Neuronal stem cell (in vitro differentiated cells): ENCODE measurements around the gene BPIFA3.
"Not testable (repeated sequence)": the region's sequence is repeated elsewhere in the genome, so short reads cannot be mapped to it uniquely, and the experiment has no call there.

Experiments used
- DNase-seq: peaks from one replicate; pipeline ENCODE4 v3.0.0-alpha.2; 2013; ENCODE audit warnings: low spot score
- H2AFZ ChIP-seq: one replicate; pipeline ENCODE4 v1.6.1; 2013; ENCODE audit warnings: mild to moderate bottlenecking, low read length, inconsistent platforms
- H2AK5ac ChIP-seq: 2 replicates; pipeline ENCODE4 v1.6.1; 2013; ENCODE audit warnings: low read depth, mild to moderate bottlenecking, inconsistent platforms, low read length, moderate library complexity, mixed read lengths
- H2BK120ac ChIP-seq: 2 replicates; pipeline ENCODE4 v1.6.1; 2013; ENCODE audit warnings: low read depth, mild to moderate bottlenecking, inconsistent platforms, low read length, moderate library complexity, mixed read lengths
- H2BK12ac ChIP-seq: one replicate; pipeline ENCODE4 v1.6.1; 2013; ENCODE audit warnings: low read length, inconsistent platforms
- H2BK15ac ChIP-seq: 2 replicates; pipeline ENCODE4 v1.6.1; 2013; ENCODE audit warnings: mild to moderate bottlenecking, low read length, inconsistent platforms, mixed read lengths
- H2BK5ac ChIP-seq: one replicate; pipeline ENCODE4 v1.6.1; 2013; ENCODE audit warnings: inconsistent platforms, mild to moderate bottlenecking, low read length, moderate library complexity
- H3K14ac ChIP-seq: one replicate; pipeline ENCODE4 v1.6.1; 2013; ENCODE audit warnings: low read length, inconsistent platforms
- H3K18ac ChIP-seq: 2 replicates; pipeline ENCODE4 v1.6.1; 2013; ENCODE audit warnings: low read length, inconsistent platforms
- H3K23ac ChIP-seq: 2 replicates; pipeline ENCODE4 v1.6.1; 2013; ENCODE audit warnings: low read depth, mild to moderate bottlenecking, mixed read lengths, low read length, inconsistent platforms; ENCODE audit not compliant: poor library complexity
- H3K27ac ChIP-seq: replicated peaks from 3 replicates; pipeline ENCODE4 v1.5.1; 2013; ENCODE audit warnings: low read length, inconsistent platforms
- H3K27me3 ChIP-seq, 3 experiments: 2 replicates each; pipeline ENCODE4 v1.6.1; 2013; ENCODE audit warnings: low read length in 3 of 3, mild to moderate bottlenecking in 2 of 3, inconsistent platforms in 1 of 3, low read depth in 1 of 3, mixed read lengths in 1 of 3, moderate library complexity in 1 of 3; ENCODE audit not compliant: control insufficient read depth in 3 of 3, insufficient read depth in 3 of 3
- H3K36me3 ChIP-seq, 2 donors: replicated peaks in 1 of 2; 2 replicates each; pipeline ENCODE4 v1.6.1; 2013; ENCODE audit warnings: low read length in 2 of 2; ENCODE audit not compliant: control insufficient read depth in 2 of 2, insufficient read depth in 2 of 2
- H3K4ac ChIP-seq: 2 replicates; pipeline ENCODE4 v1.6.1; 2013; ENCODE audit warnings: inconsistent platforms, mild to moderate bottlenecking, low read length, moderate library complexity
- H3K4me1 ChIP-seq, 2 donors: 1 replicate in 1 of 2; 2 replicates in 1 of 2; pipeline ENCODE4 v1.6.1; 2013; ENCODE audit warnings: low read length in 2 of 2, low read depth in 1 of 2; ENCODE audit not compliant: control insufficient read depth in 2 of 2, insufficient read depth in 1 of 2
- H3K4me2 ChIP-seq: one replicate; pipeline ENCODE4 v1.6.1; 2013; ENCODE audit warnings: mild to moderate bottlenecking, low read length, inconsistent platforms; ENCODE audit not compliant: insufficient read depth, poor library complexity, severe bottlenecking
- H3K4me3 ChIP-seq, 2 donors: 2 replicates each; pipeline ENCODE4 v1.5.1; 2013; ENCODE audit warnings: low read length in 2 of 2, mild to moderate bottlenecking in 2 of 2, inconsistent platforms in 1 of 2, moderate library complexity in 1 of 2
- H3K79me1 ChIP-seq: one replicate; pipeline ENCODE4 v1.6.1; 2013; ENCODE audit warnings: low read depth, mild to moderate bottlenecking, inconsistent platforms, low read length, moderate library complexity
- H3K9ac ChIP-seq: one replicate; pipeline ENCODE4 v1.6.1; 2013; ENCODE audit warnings: mild to moderate bottlenecking, low read depth, low read length, inconsistent platforms; ENCODE audit not compliant: poor library complexity
- H3K9me3 ChIP-seq, 2 donors: replicated peaks in 1 of 2; 2 replicates each; pipeline versions ENCODE3 to v1.6.1; 2013; ENCODE audit warnings: low read length in 2 of 2, mild to moderate bottlenecking in 2 of 2, inconsistent platforms in 1 of 2, low read depth in 1 of 2, mixed read lengths in 1 of 2, moderate library complexity in 1 of 2; ENCODE audit not compliant: control insufficient read depth in 2 of 2, insufficient read depth in 1 of 2
- H4K8ac ChIP-seq: one replicate; pipeline ENCODE4 v1.6.1; 2013; ENCODE audit warnings: low read depth, mild to moderate bottlenecking, inconsistent platforms, low read length, moderate library complexity
- H4K91ac ChIP-seq: one replicate; pipeline ENCODE4 v1.6.1; 2013; ENCODE audit warnings: low read length, low read depth, mild to moderate bottlenecking, inconsistent platforms; ENCODE audit not compliant: poor library complexity
- WGBS, 2 donors: extraction: QIAGEN DNeasy Blood & Tissue Kit; methylation state at CpG; one replicate each; pipeline ENCODE4 v1.1.7; 2013; ENCODE audit warnings: missing lambda C conversion rate in 2 of 2, mixed read lengths in 1 of 2; ENCODE audit not compliant: insufficient read length in 2 of 2, insufficient replicate concordance in 1 of 2; ENCODE audit errors: extremely low coverage in 2 of 2; 5-methylcytosine and 5-hydroxymethylcytosine counted together

BPIFA3 gene

DNA sequence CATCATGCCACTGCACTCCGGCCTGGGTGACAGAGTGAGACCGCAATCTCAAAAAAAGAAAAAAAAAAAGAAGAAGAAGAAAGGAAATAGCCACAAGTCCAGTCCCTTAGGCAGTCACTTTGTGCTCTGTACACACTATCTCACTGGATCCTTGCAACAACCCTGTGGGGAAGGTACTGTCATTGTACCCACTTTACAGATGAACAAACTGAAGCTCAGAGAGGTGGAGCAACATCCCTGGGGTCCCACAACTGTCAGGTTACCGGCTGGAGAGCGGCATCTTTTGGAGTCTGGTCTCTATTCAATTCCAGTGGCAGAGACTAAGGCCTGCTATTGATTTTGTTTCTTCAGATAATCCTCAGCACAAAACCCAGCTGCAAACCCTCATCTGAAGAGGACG, 37.0 kb upstream of the BPIFA3 start:
- no peak overlapping the region for H3K14ac ChIP-seq
- WGBS, 2 donors: no CpG with 5 or more reads among the region's 5 CpGs
- no peak overlapping the region for H2AFZ ChIP-seq
- H3K9ac ChIP-seq: no peak overlapping the region
- peaks cover 0 to 3% of the 10 kb centered on the region in 2 donors for H3K9me3 ChIP-seq
- H2BK15ac ChIP-seq: no peak overlapping the region
- H2BK12ac ChIP-seq: no peak overlapping the region
- no peak overlapping the region for H4K8ac ChIP-seq
- no peak overlapping the region for H3K27ac ChIP-seq
- H2BK5ac ChIP-seq: no peak overlapping the region
- no peak overlapping the region for H4K91ac ChIP-seq
- H3K18ac ChIP-seq: no peak overlapping the region
- no peaks in the 10 kb centered on the region for H3K79me1 ChIP-seq
- H3K4me2 ChIP-seq: no peak overlapping the region
- H3K4ac ChIP-seq: no peak overlapping the region
- H2AK5ac ChIP-seq: no peak overlapping the region
- no peaks in the 10 kb centered on the region for H3K36me3 ChIP-seq
- peaks cover 0 to 9% (median 0%) of the 10 kb centered on the region in 3 experiments for H3K27me3 ChIP-seq
- H3K23ac ChIP-seq: no peak overlapping the region
- peaks cover 0 to 1% of the 10 kb centered on the region in 2 donors for H3K4me1 ChIP-seq
- DNase-seq: no peak
- no peak overlapping the region for H3K4me3 ChIP-seq
- no peak overlapping the region for H2BK120ac ChIP-seq

DNA sequence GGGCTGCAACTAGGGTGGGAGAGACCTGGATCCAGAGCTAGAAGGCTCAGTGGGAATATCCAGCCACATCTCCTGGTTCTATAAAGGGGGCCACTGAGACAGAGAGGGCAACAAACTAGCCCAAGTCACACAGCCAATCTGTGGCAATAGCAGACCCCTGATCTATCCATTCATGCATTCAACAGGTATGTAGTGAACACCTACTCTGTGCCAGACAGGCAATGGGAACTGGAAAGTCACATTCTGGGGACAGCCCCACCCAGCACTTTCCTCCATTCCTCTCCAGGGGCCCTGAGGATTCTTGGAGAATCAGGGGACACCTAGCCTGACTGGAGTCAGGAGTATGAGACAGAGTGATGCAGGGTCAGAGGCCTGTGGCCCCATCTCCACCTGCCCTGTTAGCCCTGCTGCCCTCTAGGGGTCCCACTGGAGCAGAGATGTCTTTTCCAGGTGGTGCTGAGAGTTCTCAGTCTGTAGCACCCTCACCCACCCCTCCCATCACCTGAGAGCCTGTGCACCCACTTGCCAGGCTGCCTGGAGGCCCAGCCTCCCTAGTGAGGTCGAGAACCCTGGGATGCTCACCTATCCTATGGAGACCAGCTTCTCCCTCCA, 35.6 kb upstream of the BPIFA3 start:
- no peak overlapping the region for H2BK15ac ChIP-seq
- no peak for DNase-seq
- H2BK5ac ChIP-seq: no peak overlapping the region
- H2AFZ ChIP-seq: no peak overlapping the region
- no peak overlapping the region for H2AK5ac ChIP-seq
- H3K27ac ChIP-seq: no peak overlapping the region
- H2BK120ac ChIP-seq: no peak overlapping the region
- no peaks in the 10 kb centered on the region for H3K4me1 ChIP-seq
- H3K9ac ChIP-seq: no peak overlapping the region
- H4K91ac ChIP-seq: no peak overlapping the region
- H3K4ac ChIP-seq: no peak overlapping the region
- H3K36me3 ChIP-seq: no peaks in the 10 kb centered on the region
- H3K9me3 ChIP-seq: peaks cover 0 to 3% of the 10 kb centered on the region in 2 donors
- H2BK12ac ChIP-seq: no peak overlapping the region
- no peak overlapping the region for H3K4me2 ChIP-seq
- no peak overlapping the region for H3K4me3 ChIP-seq
- no CpG with 5 or more reads among the region's 1 CpG for WGBS, 2 donors
- no peak overlapping the region for H3K23ac ChIP-seq
- no peak overlapping the region for H3K14ac ChIP-seq
- peaks cover 0 to 6% (median 0%) of the 10 kb centered on the region in 3 experiments for H3K27me3 ChIP-seq
- H3K18ac ChIP-seq: no peak overlapping the region
- no peak overlapping the region for H4K8ac ChIP-seq
- no peaks in the 10 kb centered on the region for H3K79me1 ChIP-seq

- Histone ChIP-seq H3K79me1 (no peaks in the 10 kb centered on the region), H3K4me2 (no peak overlapping the region)
Observed at GRCh38 chr20:33183312-33183711, 33.8 kb upstream of the BPIFA3 start.

GRCh38 chr20:33185031-33185590, 32.0 kb upstream of the BPIFA3 start:
- H3K4me1 ChIP-seq, H3K23ac ChIP-seq, H3K4me3 ChIP-seq, H3K14ac ChIP-seq, H4K91ac ChIP-seq, H3K9ac ChIP-seq, H3K4me2 ChIP-seq, H3K27ac ChIP-seq, H2BK12ac ChIP-seq, H4K8ac ChIP-seq, DNase-seq, H2BK5ac ChIP-seq, H2AK5ac ChIP-seq, H2BK120ac ChIP-seq, H2BK15ac ChIP-seq, H3K9me3 ChIP-seq, H3K4ac ChIP-seq, H2AFZ ChIP-seq, H3K27me3 ChIP-seq, H3K36me3 ChIP-seq, H3K18ac ChIP-seq, H3K79me1 ChIP-seq: not testable (repeated sequence)
- WGBS, 2 donors: no CpG with 5 or more reads among the region's 40 CpGs

More at GRCh38 chr20:33183312-33183711, 33.8 kb upstream of the BPIFA3 start:
- Histone ChIP-seq H3K9me3 (peaks cover 0 to 3% of the 10 kb centered on the region in 2 donors), H2BK5ac (no peak overlapping the region), H3K23ac (no peak overlapping the region), H2AFZ (no peak overlapping the region), H3K36me3 (no peaks in the 10 kb centered on the region), H3K9ac (no peak overlapping the region), H3K18ac (no peak overlapping the region), H2BK15ac (no peak overlapping the region), H2BK120ac (no peak overlapping the region), H3K4ac (no peak overlapping the region), H3K14ac (no peak overlapping the region), H4K91ac (no peak overlapping the region), H2BK12ac (no peak overlapping the region), H3K27ac (no peak overlapping the region), H2AK5ac (no peak overlapping the region), H3K4me1 (no peaks in the 10 kb centered on the region), H4K8ac (no peak overlapping the region), H3K4me3 (no peak overlapping the region), H3K27me3 (peaks cover 0 to 3% (median 0%) of the 10 kb centered on the region in 3 experiments)
- no CpG with 5 or more reads among the region's 2 CpGs for WGBS, 2 donors
- no peak for DNase-seq
